RWPE1 (cell line): Measurements from ENCODE around the gene COL20A1.

Experiments
- CTCF ChIA-PET: fragments of 350-600 bp; sonication (Branson Sonifier 250); formaldehyde crosslinking; extraction: SDS; loops from one replicate; lab custom pipeline; 2021; lab: Yijun Ruan, JAX
- POLR2A ChIA-PET: fragments of 400-600 bp; formaldehyde crosslinking; extraction: SDS; loops from one replicate; lab custom pipeline; 2020; ENCODE audit warnings: antibody characterized with exemption; ENCODE audit not compliant: low non-redundant PET; lab: Yijun Ruan, JAX
- DNase-seq: peaks from one replicate; pipeline ENCODE4 v3.0.0; 2012; ENCODE audit warnings: low spot score
- H3K27ac ChIP-seq: fragments of 450-650 bp; 2 replicates; pipeline ENCODE4 v1.5.1; 2017
- TF ChIP-seq, protein P1 (sequence below): fragments of 450-650 bp; conservative IDR thresholded peaks from 2 replicates; pipeline ENCODE4 v1.5.1; 2017; ENCODE audit warnings: low read depth, mild to moderate bottlenecking

Gene COL20A1

DNA sequence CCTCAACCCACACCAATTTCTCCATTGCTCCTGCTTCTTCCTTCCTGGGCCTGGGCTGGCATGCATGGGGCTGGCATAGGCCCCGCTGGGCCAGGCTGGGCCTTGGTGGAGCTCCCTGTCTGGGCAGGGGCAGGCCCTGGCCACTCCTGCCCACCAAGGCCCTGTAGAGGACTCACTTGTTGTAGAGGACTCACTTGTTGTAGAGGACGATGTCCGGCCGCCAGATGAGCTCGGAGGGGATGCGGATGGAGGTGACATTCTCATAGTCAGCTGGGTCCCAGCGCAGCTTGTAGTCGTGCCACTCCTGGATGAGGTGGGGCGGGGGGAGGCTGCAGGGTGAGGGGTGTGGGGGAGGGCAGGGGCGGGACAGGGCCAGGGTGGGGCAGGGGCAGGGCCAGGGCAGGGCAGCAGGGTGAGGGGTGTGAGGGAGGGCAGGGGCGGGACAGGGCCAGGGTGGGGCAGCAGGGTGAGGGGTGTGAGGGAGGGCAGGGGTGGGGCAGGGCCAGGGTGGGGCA lies 62.9 kb downstream of the COL20A1 start:
- H3K27ac ChIP-seq = no peak overlapping the region
- POLR2A ChIA-PET = no interaction called here
- TF ChIP-seq, protein P1, sequence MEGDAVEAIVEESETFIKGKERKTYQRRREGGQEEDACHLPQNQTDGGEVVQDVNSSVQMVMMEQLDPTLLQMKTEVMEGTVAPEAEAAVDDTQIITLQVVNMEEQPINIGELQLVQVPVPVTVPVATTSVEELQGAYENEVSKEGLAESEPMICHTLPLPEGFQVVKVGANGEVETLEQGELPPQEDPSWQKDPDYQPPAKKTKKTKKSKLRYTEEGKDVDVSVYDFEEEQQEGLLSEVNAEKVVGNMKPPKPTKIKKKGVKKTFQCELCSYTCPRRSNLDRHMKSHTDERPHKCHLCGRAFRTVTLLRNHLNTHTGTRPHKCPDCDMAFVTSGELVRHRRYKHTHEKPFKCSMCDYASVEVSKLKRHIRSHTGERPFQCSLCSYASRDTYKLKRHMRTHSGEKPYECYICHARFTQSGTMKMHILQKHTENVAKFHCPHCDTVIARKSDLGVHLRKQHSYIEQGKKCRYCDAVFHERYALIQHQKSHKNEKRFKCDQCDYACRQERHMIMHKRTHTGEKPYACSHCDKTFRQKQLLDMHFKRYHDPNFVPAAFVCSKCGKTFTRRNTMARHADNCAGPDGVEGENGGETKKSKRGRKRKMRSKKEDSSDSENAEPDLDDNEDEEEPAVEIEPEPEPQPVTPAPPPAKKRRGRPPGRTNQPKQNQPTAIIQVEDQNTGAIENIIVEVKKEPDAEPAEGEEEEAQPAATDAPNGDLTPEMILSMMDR = no peak
- no peak for DNase-seq
- CTCF ChIA-PET = interaction anchor here (1.3 kb wide), 1 partner anchor 47 kb away, joined by 4 read pairs; no protein-coding TSS in a partner anchor

GRCh38 chr20:63356511-63356910 lies 63.5 kb downstream of the COL20A1 start:
- POLR2A ChIA-PET = no interaction called here

GRCh38 chr20:63356931-63357879 lies 64.2 kb downstream of the COL20A1 start:
- peak overlapping the region; percentile 43; the same call in 1 of the 2 replicates for H3K27ac ChIP-seq
- ChIA-PET CTCF (interaction anchor here (0.5 to 1.4 kb wide), 6 partner anchors 24 to 679 kb away, joined by 3 to 6 read pairs (median 4); no protein-coding TSS in a partner anchor), POLR2A (no interaction called here)
- no peak for DNase-seq
- TF ChIP-seq, protein P1 = no peak

More at GRCh38 chr20:63356511-63356910, 63.5 kb downstream of the COL20A1 start:
- no peak for DNase-seq
- TF ChIP-seq, protein P1 = no peak
- CTCF ChIA-PET = interaction anchor here (0.5 to 1.4 kb wide), 4 partner anchors 24 to 49 kb away, joined by 3 to 6 read pairs (median 3); no protein-coding TSS in a partner anchor
- H3K27ac ChIP-seq = no peak overlapping the region

- TF ChIP-seq, protein P1 = no peak
- DNase-seq = no peak
- ChIA-PET CTCF (interaction anchor here (0.5 to 1.4 kb wide), 7 partner anchors 8 to 680 kb away, joined by 3 to 5 read pairs (median 4); no protein-coding TSS in a partner anchor), POLR2A (no interaction called here)
- H3K27ac ChIP-seq = peak overlapping the region; percentile 43; the same call in 1 of the 2 replicates
Observed at GRCh38 chr20:63357921-63358905, 65.2 kb downstream of the COL20A1 start.

- CTCF ChIA-PET = interaction anchor here (0.7 to 1.4 kb wide), 3 partner anchors 23 to 179 kb away, joined by 3 to 4 read pairs (median 4); no protein-coding TSS in a partner anchor
- DNase-seq = no peak
- TF ChIP-seq, protein P1 = no peak
Observed at GRCh38 chr20:63359164-63359934, 66.4 kb downstream of the COL20A1 start.

More at GRCh38 chr20:63359164-63359934, 66.4 kb downstream of the COL20A1 start:
- no peak overlapping the region for H3K27ac ChIP-seq
- POLR2A ChIA-PET = no interaction called here
